Liver (tissue), 9 donors: ENCODE data around the gene DGKE. TPM values are rescaled to one million over a fixed set of nuclear protein-coding genes. Genes with fewer than 3 reads are reported as not detected.

Experiments used
- DNase-seq: peaks from one replicate; pipeline ENCODE4 v3.0.0-alpha.2; 2017; ENCODE audit warnings: low spot score
- H3K27ac ChIP-seq, 2 donors: one replicate each; pipeline ENCODE4 v1.7.0; 2013; ENCODE audit warnings: inconsistent platforms in 2 of 2, low read length in 2 of 2, control low read depth in 1 of 2, low read depth in 1 of 2, mild to moderate bottlenecking in 1 of 2
- H3K27me3 ChIP-seq, 4 donors: one replicate each; pipeline versions ENCODE4 v1.6.1 to v1.7.0; 2013; ENCODE audit warnings: low read length in 3 of 4, inconsistent platforms in 1 of 4, mild to moderate bottlenecking in 1 of 4, moderate library complexity in 1 of 4; ENCODE audit not compliant: control insufficient read depth in 4 of 4, insufficient read depth in 4 of 4
- H3K36me3 ChIP-seq, 4 donors: one replicate each; pipeline versions ENCODE4 v1.6.1 to v1.7.0; 2013; ENCODE audit warnings: low read length in 3 of 4, mild to moderate bottlenecking in 3 of 4, low read depth in 1 of 4, moderate library complexity in 1 of 4; ENCODE audit not compliant: control insufficient read depth in 4 of 4, insufficient read depth in 3 of 4
- H3K4me1 ChIP-seq, 4 donors: one replicate each; pipeline versions ENCODE4 v1.6.1 to v1.7.0; 2013; ENCODE audit warnings: low read length in 3 of 4, mild to moderate bottlenecking in 3 of 4, moderate library complexity in 1 of 4; ENCODE audit not compliant: control insufficient read depth in 4 of 4, insufficient read depth in 4 of 4
- H3K4me3 ChIP-seq, 3 donors: one replicate each; pipeline versions ENCODE4 v1.6.1 to v1.7.0; 2013; ENCODE audit warnings: low read length in 3 of 3, control low read depth in 1 of 3, low read depth in 1 of 3, mild to moderate bottlenecking in 1 of 3
- H3K9ac ChIP-seq, 2 donors: one replicate each; pipeline ENCODE4 v1.7.0; 2013; ENCODE audit warnings: low read length in 2 of 2, mild to moderate bottlenecking in 2 of 2, moderate library complexity in 2 of 2, control low read depth in 1 of 2, low read depth in 1 of 2
- H3K9me3 ChIP-seq, 4 donors: one replicate each; pipeline versions ENCODE4 v1.6.1 to v1.7.0; 2013; ENCODE audit warnings: low read length in 3 of 4; ENCODE audit not compliant: control insufficient read depth in 4 of 4
- EGR1 ChIP-seq, 2 donors: IDR thresholded peaks; 2 replicates each; pipeline ENCODE4 v1.6.1; 2016 to 2018; ENCODE audit warnings: antibody characterized with exemption in 2 of 2, low read depth in 2 of 2
- FOXA1 ChIP-seq: IDR thresholded peaks from 2 replicates; pipeline ENCODE4 v1.6.1; 2016; ENCODE audit warnings: antibody characterized with exemption
- FOXA2 ChIP-seq: IDR thresholded peaks from 2 replicates; pipeline ENCODE4 v1.6.1; 2016; ENCODE audit warnings: antibody characterized with exemption
- GABPA ChIP-seq, 2 donors: IDR thresholded peaks in 1 of 2; conservative IDR thresholded peaks in 1 of 2; 2 replicates each; pipeline ENCODE4 v1.6.1; 2016; ENCODE audit warnings: antibody characterized with exemption in 2 of 2, mild to moderate bottlenecking in 1 of 2, moderate library complexity in 1 of 2
- HNF4A ChIP-seq, 2 donors: conservative IDR thresholded peaks; 2 replicates each; pipeline ENCODE4 v1.6.1; 2016; ENCODE audit warnings: antibody characterized with exemption in 2 of 2, mild to moderate bottlenecking in 2 of 2
- HNF4G ChIP-seq: IDR thresholded peaks from 2 replicates; pipeline ENCODE4 v1.6.1; 2016; ENCODE audit warnings: antibody characterized with exemption
- JUND ChIP-seq, 2 donors: IDR thresholded peaks; 2 replicates each; pipeline ENCODE4 v1.6.1; 2016; ENCODE audit warnings: antibody characterized with exemption in 2 of 2
- NR2F2 ChIP-seq: IDR thresholded peaks from 2 replicates; pipeline ENCODE4 v1.6.1; 2016; ENCODE audit warnings: antibody characterized with exemption
- RAD21 ChIP-seq, 2 donors: IDR thresholded peaks; 2 replicates each; pipeline ENCODE4 v1.6.1; 2016; ENCODE audit warnings: antibody characterized with exemption in 2 of 2, mild to moderate bottlenecking in 2 of 2
- REST ChIP-seq: IDR thresholded peaks from 2 replicates; pipeline ENCODE4 v1.6.1; 2016; ENCODE audit warnings: antibody characterized with exemption, mild to moderate bottlenecking
- RXRA ChIP-seq, 2 donors: IDR thresholded peaks; 2 replicates each; pipeline ENCODE4 v1.6.1; 2017 to 2018; ENCODE audit warnings: antibody characterized with exemption in 2 of 2, mild to moderate bottlenecking in 1 of 2
- SP1 ChIP-seq: IDR thresholded peaks from 2 replicates; pipeline ENCODE4 v1.6.1; 2018; ENCODE audit warnings: antibody characterized with exemption, mild to moderate bottlenecking
- TAF1 ChIP-seq: conservative IDR thresholded peaks from 2 replicates; pipeline ENCODE4 v1.6.1; 2016; ENCODE audit warnings: antibody characterized with exemption, mild to moderate bottlenecking
- WGBS: extraction: QIAGEN DNeasy Blood & Tissue Kit; methylation state at CpG from one replicate; pipeline ENCODE4 v1.1.7; 2013; 5-methylcytosine and 5-hydroxymethylcytosine counted together
- polyA plus RNA-seq, 2 donors: library from polyadenylated mRNA; stranded (reverse) in 1 of 2; unstranded in 1 of 2; fragments of 200-250 nt in 1 of 2; fragments of >200 nt in 1 of 2; fragmentation: Nextera tagmentation in 1 of 2; extraction: Ambion mirVana in 1 of 2; gene quantifications; one replicate each; pipeline versions ENCODE4 v1.2.1 to v1.2.3, GENCODE V29; 2013 to 2015
- total RNA-seq, 2 donors: library from RNA; depleted of rRNA; stranded (reverse); fragments of >200 nt; gene quantifications; one replicate each; pipeline ENCODE4 v1.2.3, GENCODE V29; 2014
- TF ChIP-seq, protein P1 (sequence below): IDR thresholded peaks from 2 replicates; pipeline ENCODE4 v1.6.1; 2016; ENCODE audit warnings: antibody characterized with exemption
- TF ChIP-seq, protein P2 (sequence below): fragments of 150-350 bp; IDR thresholded peaks from 2 replicates; pipeline ENCODE4 v1.5.1; 2017; ENCODE audit warnings: improper control_type of control experiment, low read depth, low read length; ENCODE audit not compliant: missing input control
- donor health status: healthy.
- donor health status: healthy.
- donor health status: healthy.
- donor health status: healthy.
- donor health status: healthy.

The DGKE gene
- total and polyA plus RNA-seq, 4 donors = 1.0 to 5.9 (median 2.8) TPM

GRCh38 chr17:56795221-56795865 is 38.6 kb upstream of the DGKE start (continued):
- no peak for TF ChIP-seq JUND (IDR thresholded peaks at IDR 0.05)

GRCh38 chr17:56796536-56796935 is 37.4 kb upstream of the DGKE start:
- 90% methylated on average over 8 of the region's 8 CpGs for WGBS
- H3K27ac ChIP-seq = no peak overlapping the region

GRCh38 chr17:56798916-56799315 is 35.0 kb upstream of the DGKE start:
- no peaks in the 10 kb centered on the region for H3K4me1 ChIP-seq
- H3K36me3 ChIP-seq = no peaks in the 10 kb centered on the region
- no peak overlapping the region for H3K4me3 ChIP-seq
- DNase-seq = no peak
- H3K9me3 ChIP-seq = no peaks in the 10 kb centered on the region
- WGBS = 70% methylated on average over 4 of the region's 4 CpGs
- H3K27ac ChIP-seq = no peak overlapping the region
- no peak overlapping the region for H3K9ac ChIP-seq
- H3K27me3 ChIP-seq = no peaks in the 10 kb centered on the region
- no peak for TF ChIP-seq HNF4A (conservative IDR thresholded peaks at IDR 0.05)
- TF ChIP-seq GABPA (IDR thresholded peaks at IDR 0.05 in 1 of 2, conservative IDR thresholded peaks at IDR 0.05 in 1 of 2) = no peak
- no peak for TF ChIP-seq FOXA1
- TF ChIP-seq TAF1 = no peak
- no peak for TF ChIP-seq FOXA2
- TF ChIP-seq, protein P1, sequence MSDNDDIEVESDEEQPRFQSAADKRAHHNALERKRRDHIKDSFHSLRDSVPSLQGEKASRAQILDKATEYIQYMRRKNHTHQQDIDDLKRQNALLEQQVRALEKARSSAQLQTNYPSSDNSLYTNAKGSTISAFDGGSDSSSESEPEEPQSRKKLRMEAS = no peak
- TF ChIP-seq EGR1 (IDR thresholded peaks at IDR 0.05; ENCODE audit: low read depth in 2 of 2) = no peak
- no peak for TF ChIP-seq NR2F2
- TF ChIP-seq JUND (IDR thresholded peaks at IDR 0.05) = no peak
- no peak for TF ChIP-seq RXRA (IDR thresholded peaks at IDR 0.05)
- TF ChIP-seq, protein P2, sequence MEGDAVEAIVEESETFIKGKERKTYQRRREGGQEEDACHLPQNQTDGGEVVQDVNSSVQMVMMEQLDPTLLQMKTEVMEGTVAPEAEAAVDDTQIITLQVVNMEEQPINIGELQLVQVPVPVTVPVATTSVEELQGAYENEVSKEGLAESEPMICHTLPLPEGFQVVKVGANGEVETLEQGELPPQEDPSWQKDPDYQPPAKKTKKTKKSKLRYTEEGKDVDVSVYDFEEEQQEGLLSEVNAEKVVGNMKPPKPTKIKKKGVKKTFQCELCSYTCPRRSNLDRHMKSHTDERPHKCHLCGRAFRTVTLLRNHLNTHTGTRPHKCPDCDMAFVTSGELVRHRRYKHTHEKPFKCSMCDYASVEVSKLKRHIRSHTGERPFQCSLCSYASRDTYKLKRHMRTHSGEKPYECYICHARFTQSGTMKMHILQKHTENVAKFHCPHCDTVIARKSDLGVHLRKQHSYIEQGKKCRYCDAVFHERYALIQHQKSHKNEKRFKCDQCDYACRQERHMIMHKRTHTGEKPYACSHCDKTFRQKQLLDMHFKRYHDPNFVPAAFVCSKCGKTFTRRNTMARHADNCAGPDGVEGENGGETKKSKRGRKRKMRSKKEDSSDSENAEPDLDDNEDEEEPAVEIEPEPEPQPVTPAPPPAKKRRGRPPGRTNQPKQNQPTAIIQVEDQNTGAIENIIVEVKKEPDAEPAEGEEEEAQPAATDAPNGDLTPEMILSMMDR = no peak
- TF ChIP-seq HNF4G = no peak
- TF ChIP-seq RAD21 (IDR thresholded peaks at IDR 0.05) = no peak

More at GRCh38 chr17:56796536-56796935, 37.4 kb upstream of the DGKE start:
- Histone ChIP-seq H3K9me3 (no peaks in the 10 kb centered on the region), H3K9ac (no peak overlapping the region), H3K4me3 (no peak overlapping the region), H3K27me3 (no peaks in the 10 kb centered on the region), H3K36me3 (no peaks in the 10 kb centered on the region), H3K4me1 (no peaks in the 10 kb centered on the region)
- no peak for DNase-seq
- TF ChIP-seq GABPA (IDR thresholded peaks at IDR 0.05 in 1 of 2, conservative IDR thresholded peaks at IDR 0.05 in 1 of 2) (no peak), SP1 (no peak), HNF4G (no peak), EGR1 (IDR thresholded peaks at IDR 0.05; ENCODE audit: low read depth in 2 of 2) (no peak), NR2F2 (no peak), RAD21 (IDR thresholded peaks at IDR 0.05) (no peak), FOXA2 (no peak), FOXA1 (no peak), JUND (IDR thresholded peaks at IDR 0.05) (no peak), RXRA (IDR thresholded peaks at IDR 0.05) (no peak), HNF4A (conservative IDR thresholded peaks at IDR 0.05) (no peak), REST (no peak)
- TF ChIP-seq, protein P1 = no peak
- TF ChIP-seq, protein P2 = no peak
